Measurements from ENCODE around the gene TMEFF1. TPM values are rescaled to one million over a fixed set of nuclear protein-coding genes. Genes with fewer than 3 reads are reported as not detected.

Gene TMEFF1
- total RNA-seq, 1 donor from 2014 or later, result 14.8 TPM

- Mint-ChIP-seq H3K27ac (ENCODE audit: unreplicated experiment) (no peak overlapping the region), H3K4me1 (ENCODE audit: low read depth, unreplicated experiment) (peaks cover 5% of the 10 kb centered on the region), H3K9me3 (ENCODE audit: unreplicated experiment) (peaks cover 6% of the 10 kb centered on the region), H3K27me3 (ENCODE audit: low read depth, unreplicated experiment) (no peaks in the 10 kb centered on the region), H3K4me3 (ENCODE audit: unreplicated experiment) (no peak overlapping the region), H3K36me3 (ENCODE audit: low read depth, unreplicated experiment) (peaks cover 46% of the 10 kb centered on the region)
- peaks cover 52% of the 10 kb centered on the region for H3K36me3 ChIP-seq (ENCODE audit: insufficient read depth, low read length)
- DNase-seq (ENCODE audit: low read depth) (no peak), FAIRE-seq (no peak)
- H3K27ac ChIP-seq (ENCODE audit: low read depth, low read length), result no peak overlapping the region
- H3K4me1 ChIP-seq (ENCODE audit: insufficient read depth, low read length), result no peaks in the 10 kb centered on the region
- TF ChIP-seq EZH2 (IDR thresholded peaks at IDR 0.05; ENCODE audit: insufficient read depth, low read length), result no peak
- TF ChIP-seq, protein P1, sequence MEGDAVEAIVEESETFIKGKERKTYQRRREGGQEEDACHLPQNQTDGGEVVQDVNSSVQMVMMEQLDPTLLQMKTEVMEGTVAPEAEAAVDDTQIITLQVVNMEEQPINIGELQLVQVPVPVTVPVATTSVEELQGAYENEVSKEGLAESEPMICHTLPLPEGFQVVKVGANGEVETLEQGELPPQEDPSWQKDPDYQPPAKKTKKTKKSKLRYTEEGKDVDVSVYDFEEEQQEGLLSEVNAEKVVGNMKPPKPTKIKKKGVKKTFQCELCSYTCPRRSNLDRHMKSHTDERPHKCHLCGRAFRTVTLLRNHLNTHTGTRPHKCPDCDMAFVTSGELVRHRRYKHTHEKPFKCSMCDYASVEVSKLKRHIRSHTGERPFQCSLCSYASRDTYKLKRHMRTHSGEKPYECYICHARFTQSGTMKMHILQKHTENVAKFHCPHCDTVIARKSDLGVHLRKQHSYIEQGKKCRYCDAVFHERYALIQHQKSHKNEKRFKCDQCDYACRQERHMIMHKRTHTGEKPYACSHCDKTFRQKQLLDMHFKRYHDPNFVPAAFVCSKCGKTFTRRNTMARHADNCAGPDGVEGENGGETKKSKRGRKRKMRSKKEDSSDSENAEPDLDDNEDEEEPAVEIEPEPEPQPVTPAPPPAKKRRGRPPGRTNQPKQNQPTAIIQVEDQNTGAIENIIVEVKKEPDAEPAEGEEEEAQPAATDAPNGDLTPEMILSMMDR (IDR thresholded peaks at IDR 0.05; ENCODE audit: insufficient read depth, low read depth, low read length), result no peak
- peaks cover 78% of the 10 kb centered on the region for H3K79me2 ChIP-seq (ENCODE audit: insufficient read depth, low read length)
- no peak overlapping the region for H3K9ac ChIP-seq (ENCODE audit: low read length)
- H3K9me3 ChIP-seq (ENCODE audit: insufficient read depth, low read depth, low read length), result no peaks in the 10 kb centered on the region
- no peaks in the 10 kb centered on the region for H3K27me3 ChIP-seq (ENCODE audit: insufficient read depth, low read length)
- H3K4me2 ChIP-seq (ENCODE audit: low read length), result no peak overlapping the region
- no peak overlapping the region for H3K4me3 ChIP-seq (ENCODE audit: insufficient read depth, low read depth, low read length)
- peaks cover 73% of the 10 kb centered on the region for H4K20me1 ChIP-seq (ENCODE audit: insufficient read depth, low read length)
- no peak overlapping the region for H2AFZ ChIP-seq (ENCODE audit: low read depth, low read length)
Observed at GRCh38 chr9:100449420-100449819, 23.5 kb upstream of the TMEFF1 start.

- H3K4me1 Mint-ChIP-seq (ENCODE audit: low read depth, unreplicated experiment), result peaks cover 10% of the 10 kb centered on the region
- H3K27ac Mint-ChIP-seq (ENCODE audit: unreplicated experiment), result no peak overlapping the region
- no peak for DNase-seq (ENCODE audit: low read depth)
- peaks cover 47% of the 10 kb centered on the region for H3K79me2 ChIP-seq (ENCODE audit: insufficient read depth, low read length)
- no peaks in the 10 kb centered on the region for H3K27me3 Mint-ChIP-seq (ENCODE audit: low read depth, unreplicated experiment)
- no peak overlapping the region for H3K4me3 Mint-ChIP-seq (ENCODE audit: unreplicated experiment)
- H3K36me3 ChIP-seq (ENCODE audit: insufficient read depth, low read length), result peaks cover 42% of the 10 kb centered on the region
- no peaks in the 10 kb centered on the region for H3K27me3 ChIP-seq (ENCODE audit: insufficient read depth, low read length)
- no peaks in the 10 kb centered on the region for H3K4me1 ChIP-seq (ENCODE audit: insufficient read depth, low read length)
- no peak overlapping the region for H3K4me2 ChIP-seq (ENCODE audit: low read length)
- H4K20me1 ChIP-seq (ENCODE audit: insufficient read depth, low read length), result peaks cover 65% of the 10 kb centered on the region
- no peak overlapping the region for H3K27ac ChIP-seq (ENCODE audit: low read depth, low read length)
- peaks cover 45% of the 10 kb centered on the region for H3K36me3 Mint-ChIP-seq (ENCODE audit: low read depth, unreplicated experiment)
- FAIRE-seq, result no peak
- peaks cover 6% of the 10 kb centered on the region for H3K9me3 Mint-ChIP-seq (ENCODE audit: unreplicated experiment)
- H3K9ac ChIP-seq (ENCODE audit: low read length), result no peak overlapping the region
- no peak overlapping the region for H2AFZ ChIP-seq (ENCODE audit: low read depth, low read length)
- no peak for TF ChIP-seq EZH2 (IDR thresholded peaks at IDR 0.05; ENCODE audit: insufficient read depth, low read length)
- TF ChIP-seq, protein P1 (IDR thresholded peaks at IDR 0.05; ENCODE audit: insufficient read depth, low read depth, low read length), result no peak
- no peak overlapping the region for H3K4me3 ChIP-seq (ENCODE audit: insufficient read depth, low read depth, low read length)
- no peaks in the 10 kb centered on the region for H3K9me3 ChIP-seq (ENCODE audit: insufficient read depth, low read depth, low read length)
Observed at GRCh38 chr9:100452894-100453293, 20.1 kb upstream of the TMEFF1 start.

DNA sequence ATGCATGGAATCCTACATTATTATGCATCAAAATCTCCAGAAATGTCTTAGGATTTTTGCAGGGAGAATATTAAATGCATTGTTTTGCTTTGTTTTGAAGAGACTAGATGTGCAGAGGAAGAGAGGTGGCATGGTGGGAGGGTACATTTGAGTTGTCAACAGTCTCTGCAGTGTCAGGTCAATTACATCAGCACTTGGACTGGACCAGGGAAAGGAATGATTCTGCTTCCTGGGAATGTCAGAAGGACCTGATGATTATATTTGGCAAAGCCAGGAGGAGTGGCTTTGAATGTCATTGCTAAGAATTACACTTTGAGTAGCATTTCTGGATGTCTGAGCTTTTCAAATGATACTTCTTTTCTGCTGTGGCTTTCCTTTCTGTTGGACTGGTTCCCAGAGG, 17.5 kb upstream of the TMEFF1 start:
- Histone ChIP-seq H3K36me3 (ENCODE audit: insufficient read depth, low read length) (peaks cover 36% of the 10 kb centered on the region), H3K9ac (ENCODE audit: low read length) (no peak overlapping the region), H3K4me1 (ENCODE audit: insufficient read depth, low read length) (no peaks in the 10 kb centered on the region), H3K27ac (ENCODE audit: low read depth, low read length) (no peak overlapping the region), H3K4me3 (ENCODE audit: insufficient read depth, low read depth, low read length) (no peak overlapping the region), H4K20me1 (ENCODE audit: insufficient read depth, low read length) (peaks cover 45% of the 10 kb centered on the region), H2AFZ (ENCODE audit: low read depth, low read length) (no peak overlapping the region), H3K9me3 (ENCODE audit: insufficient read depth, low read depth, low read length) (no peaks in the 10 kb centered on the region), H3K4me2 (ENCODE audit: low read length) (no peak overlapping the region), H3K79me2 (ENCODE audit: insufficient read depth, low read length) (peaks cover 22% of the 10 kb centered on the region), H3K27me3 (ENCODE audit: insufficient read depth, low read length) (no peaks in the 10 kb centered on the region)
- DNase-seq (ENCODE audit: low read depth) (peak; percentile 19), FAIRE-seq (no peak)
- Mint-ChIP-seq H3K27me3 (ENCODE audit: low read depth, unreplicated experiment) (no peaks in the 10 kb centered on the region), H3K27ac (ENCODE audit: unreplicated experiment) (no peak overlapping the region), H3K4me1 (ENCODE audit: low read depth, unreplicated experiment) (peaks cover 10% of the 10 kb centered on the region), H3K9me3 (ENCODE audit: unreplicated experiment) (peaks cover 6% of the 10 kb centered on the region), H3K36me3 (ENCODE audit: low read depth, unreplicated experiment) (peaks cover 32% of the 10 kb centered on the region), H3K4me3 (ENCODE audit: unreplicated experiment) (peak overlapping the region; percentile 34)
- TF ChIP-seq, protein P1 (IDR thresholded peaks at IDR 0.05; ENCODE audit: insufficient read depth, low read depth, low read length), result no peak
- TF ChIP-seq EZH2 (IDR thresholded peaks at IDR 0.05; ENCODE audit: insufficient read depth, low read length), result no peak

All from astrocyte (in vitro differentiated cells and primary cell).